SIG-M5 treated with dmso at 0.1 percent for 504 hours (cell line): ENCODE data around the gene DNHD1.
A peak's percentile ranks its signal among the peaks of the same experiment; 100 is the strongest.

Experiments
- DNase-seq: peaks from one replicate; lab custom pipeline; 2025; ENCODE audit not compliant: unreplicated experiment; lab: John Stamatoyannopoulos, UW

Gene DNHD1

GRCh38 chr11:6557761-6558674 is 60.9 kb downstream of the DNHD1 start:
- no peak for DNase-seq

GRCh38 chr11:6559369-6559768 is 62.3 kb downstream of the DNHD1 start:
- no peak for DNase-seq

- DNase-seq = no peak
These were observed 64.2 kb downstream of the DNHD1 start for GRCh38 chr11:6561288-6561687.

GRCh38 chr11:6563121-6563619 is 66.1 kb downstream of the DNHD1 start:
- no peak for DNase-seq

- no peak for DNase-seq
These were observed 66.6 kb downstream of the DNHD1 start for GRCh38 chr11:6563667-6564066.

GRCh38 chr11:6565325-6565724 is 68.2 kb downstream of the DNHD1 start:
- DNase-seq = no peak

GRCh38 chr11:6565988-6566703 is 69.1 kb downstream of the DNHD1 start:
- DNase-seq = no peak

GRCh38 chr11:6566704-6567370 is 69.8 kb downstream of the DNHD1 start:
- DNase-seq = no peak

GRCh38 chr11:6567371-6567745 is 70.3 kb downstream of the DNHD1 start:
- no peak for DNase-seq

GRCh38 chr11:6568191-6568918 is 71.3 kb downstream of the DNHD1 start:
- no peak for DNase-seq

- no peak for DNase-seq
These were observed 72.6 kb downstream of the DNHD1 start for GRCh38 chr11:6569706-6570105.

GRCh38 chr11:6570691-6571427 is 73.8 kb downstream of the DNHD1 start:
- DNase-seq = no peak

- DNase-seq = no peak
These were observed 74.4 kb downstream of the DNHD1 start for GRCh38 chr11:6571434-6572008.

- DNase-seq = no peak
These were observed 75.1 kb downstream of the DNHD1 start for GRCh38 chr11:6572215-6572614.

GRCh38 chr11:6574816-6575715 is 78.0 kb downstream of the DNHD1 start:
- DNase-seq = no peak

GRCh38 chr11:6576471-6577373 is 79.6 kb downstream of the DNHD1 start:
- peak; percentile 6 for DNase-seq

- no peak for DNase-seq
These were observed 81.1 kb downstream of the DNHD1 start for GRCh38 chr11:6578134-6578533.

- no peak for DNase-seq
These were observed 82.6 kb downstream of the DNHD1 start for GRCh38 chr11:6579681-6580080.
